ENCODE results near the gene GSE1.

Gene GSE1

DNA sequence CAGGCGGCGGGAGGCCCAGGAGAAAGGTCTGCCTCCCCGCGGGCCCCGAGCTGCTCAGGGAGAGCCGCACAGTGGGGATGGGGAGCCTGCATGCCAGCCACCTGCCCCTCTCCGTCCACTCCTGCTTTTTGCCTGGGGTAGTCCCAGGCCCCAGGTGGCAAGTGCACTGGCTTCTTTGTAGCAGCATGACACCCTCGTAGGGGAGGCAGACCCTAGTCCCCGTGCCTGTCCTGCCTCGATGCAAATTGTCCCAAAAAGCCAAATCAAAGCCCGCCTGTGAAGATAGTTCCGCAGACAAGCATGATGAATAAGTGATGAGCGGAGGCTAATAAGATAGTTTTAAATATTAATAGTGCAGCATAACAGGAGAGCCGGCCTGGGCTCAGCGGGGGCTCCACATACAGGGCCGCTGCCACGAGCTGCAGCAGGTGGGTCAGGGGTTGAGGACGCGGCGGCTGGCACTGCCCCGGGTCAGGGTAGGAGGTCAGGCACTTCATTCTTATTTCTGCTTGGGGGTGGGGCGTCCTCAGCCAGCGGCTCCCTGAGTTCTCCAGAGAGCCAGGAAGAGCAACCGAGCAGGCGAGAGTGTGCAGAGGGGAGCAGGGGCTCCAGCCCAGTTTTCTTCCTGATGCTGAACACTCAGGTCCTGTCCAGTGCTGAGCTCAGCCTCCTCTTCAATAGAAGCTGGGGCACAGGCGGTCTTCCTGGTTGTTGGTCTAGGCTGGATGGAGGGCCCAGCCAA is 48.8 kb downstream of the GSE1 start:
- DNase-seq (ENCODE audit: low read depth), result no peak

DNA sequence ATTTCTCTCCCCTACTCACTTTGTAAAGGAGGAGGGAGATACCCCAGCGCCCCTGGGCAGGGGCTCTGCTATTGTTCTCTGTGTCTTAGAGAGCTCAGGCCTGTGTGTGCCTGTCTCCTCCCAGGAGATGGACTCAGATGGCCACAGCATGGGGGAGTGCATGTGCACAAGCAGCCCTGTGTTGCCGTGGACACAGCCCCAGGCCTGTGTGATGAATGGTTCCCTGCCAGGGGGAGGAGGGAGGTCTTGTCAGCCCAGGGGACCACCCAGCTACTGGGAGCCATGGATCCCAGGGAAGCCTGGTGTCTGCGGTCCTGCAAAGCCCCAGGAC is 49.3 kb downstream of the GSE1 start:
- no peak for DNase-seq (ENCODE audit: low read depth)

DNA sequence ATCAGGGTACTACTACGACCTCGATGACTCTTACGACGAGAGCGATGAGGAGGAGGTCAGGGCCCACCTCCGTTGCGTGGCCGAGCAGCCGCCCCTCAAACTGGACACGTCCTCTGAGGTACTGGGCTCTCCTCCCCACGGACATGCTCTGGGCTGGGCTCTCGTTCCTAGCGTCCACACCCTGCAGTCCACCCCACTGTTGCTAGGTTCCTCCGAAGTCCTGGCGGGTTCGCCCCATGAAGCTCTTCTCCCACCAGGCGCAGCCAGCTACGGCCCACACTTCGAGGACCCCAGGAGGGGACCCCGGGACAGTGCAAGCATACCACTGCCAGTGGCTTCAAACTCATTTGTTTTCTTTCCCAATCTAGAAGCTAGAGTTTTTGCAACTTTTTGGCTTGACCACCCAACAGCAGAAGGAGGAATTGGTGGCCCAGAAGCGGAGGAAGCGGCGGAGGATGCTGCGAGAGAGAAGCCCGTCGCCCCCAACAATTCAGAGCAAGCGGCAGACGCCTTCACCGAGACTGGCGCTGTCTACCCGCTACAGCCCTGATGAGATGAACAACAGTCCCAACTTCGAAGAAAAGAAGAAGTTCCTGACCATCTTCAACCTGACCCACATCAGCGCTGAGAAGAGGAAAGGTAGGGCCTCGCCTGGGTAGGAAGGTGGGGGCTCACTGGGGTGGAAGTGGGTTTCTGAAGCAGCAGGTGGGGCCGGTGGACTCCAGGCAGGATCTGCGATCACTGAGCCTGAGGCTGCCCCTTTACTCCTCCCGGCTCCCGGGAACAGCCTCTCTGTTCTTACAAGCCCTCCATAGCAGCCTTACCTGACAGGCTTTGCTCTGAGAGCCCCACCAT is 50.1 kb downstream of the GSE1 start:
- DNase-seq (ENCODE audit: low read depth), result no peak

DNA sequence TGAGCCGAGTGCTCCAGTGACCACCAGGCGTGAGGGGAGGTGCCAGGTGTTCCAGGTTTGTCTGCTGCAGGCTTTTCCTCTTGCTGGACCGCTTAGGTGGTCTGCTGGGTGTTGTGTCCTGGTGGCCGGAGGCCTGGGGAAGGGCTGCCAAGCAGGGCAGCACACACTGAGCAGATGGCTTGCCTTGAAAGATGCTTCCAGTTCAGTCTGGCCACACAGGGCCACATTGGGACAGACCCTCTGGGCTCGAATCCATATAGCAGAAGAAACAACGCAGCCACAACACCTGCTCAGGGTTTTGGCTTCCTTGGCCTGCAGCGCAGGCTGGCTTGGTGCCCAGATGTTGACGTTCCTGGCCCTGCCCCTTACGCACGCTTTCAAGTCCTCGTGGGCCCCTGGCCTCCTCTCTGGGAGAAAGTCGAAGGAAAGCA is 50.8 kb downstream of the GSE1 start:
- DNase-seq (ENCODE audit: low read depth), result no peak

DNA sequence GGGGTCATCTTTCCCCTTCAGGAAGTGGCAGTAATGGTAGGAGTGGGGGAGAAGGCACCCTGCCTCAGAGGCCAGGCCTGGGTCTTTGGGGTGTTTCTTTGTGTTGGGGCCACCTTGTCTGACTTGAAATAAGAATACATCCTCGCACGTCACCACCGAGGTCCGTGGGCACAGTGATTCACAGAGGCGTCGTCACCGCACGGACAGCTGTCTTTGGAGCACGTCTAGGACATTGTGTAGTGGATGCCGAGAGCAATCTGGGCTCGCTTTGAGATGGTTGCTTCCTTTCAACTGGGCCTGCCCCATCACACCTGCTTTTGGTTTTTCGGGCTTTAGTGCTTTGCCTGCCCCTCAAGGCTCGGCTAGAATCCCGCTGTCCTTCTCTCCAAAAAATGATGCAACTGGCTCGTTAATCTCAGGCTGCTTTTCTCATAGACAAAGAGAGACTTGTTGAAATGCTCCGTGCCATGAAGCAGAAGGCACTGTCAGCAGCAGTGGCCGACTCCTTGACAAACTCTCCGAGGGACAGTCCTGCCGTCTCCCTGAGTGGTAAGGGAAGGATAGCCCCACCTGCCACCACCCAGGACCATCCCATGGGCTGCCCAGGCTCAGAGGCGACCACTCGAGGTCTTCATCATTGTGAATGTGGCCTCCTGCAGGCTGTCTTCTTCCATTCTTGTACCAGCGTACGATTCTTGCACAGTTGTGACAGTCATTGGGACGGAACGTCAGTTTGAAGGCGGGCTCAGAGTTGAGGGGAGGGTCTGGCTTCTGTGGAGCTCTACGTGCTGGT is 51.7 kb downstream of the GSE1 start:
- DNase-seq (ENCODE audit: low read depth), result no peak

DNA sequence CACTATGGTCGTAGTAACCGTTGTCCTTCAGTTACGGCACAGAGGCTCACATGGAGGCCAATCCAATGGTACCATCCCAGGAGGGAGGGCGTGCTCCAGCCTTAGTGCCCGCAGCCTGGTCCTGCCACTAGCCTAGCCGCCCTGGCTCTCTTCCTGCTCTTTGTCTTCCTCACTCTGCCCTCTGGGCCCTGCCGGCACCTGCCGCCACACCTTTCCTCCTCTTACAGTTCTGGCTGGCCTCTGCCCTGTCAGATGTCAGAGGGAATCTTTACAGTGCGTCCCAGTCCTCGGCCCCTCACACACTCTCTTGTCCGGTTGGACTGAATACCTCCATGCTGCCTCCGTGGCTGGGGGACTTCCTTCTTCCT is 52.2 kb downstream of the GSE1 start:
- DNase-seq (ENCODE audit: low read depth), result no peak

DNA sequence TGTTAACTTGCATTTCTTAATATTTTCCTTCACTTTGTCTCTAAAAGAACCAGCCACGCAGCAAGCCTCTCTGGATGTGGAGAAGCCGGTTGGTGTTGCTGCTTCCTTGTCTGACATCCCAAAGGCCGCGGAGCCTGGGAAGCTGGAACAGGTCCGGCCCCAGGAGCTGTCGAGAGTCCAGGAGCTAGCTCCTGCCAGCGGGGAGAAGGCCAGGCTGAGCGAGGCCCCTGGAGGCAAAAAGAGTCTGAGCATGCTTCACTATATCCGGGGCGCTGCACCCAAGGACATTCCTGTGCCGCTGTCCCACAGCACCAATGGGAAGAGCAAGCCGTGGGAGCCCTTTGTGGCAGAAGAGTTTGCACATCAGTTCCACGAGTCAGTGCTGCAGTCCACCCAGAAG is 52.8 kb downstream of the GSE1 start:
- no peak for DNase-seq (ENCODE audit: low read depth)

DNA sequence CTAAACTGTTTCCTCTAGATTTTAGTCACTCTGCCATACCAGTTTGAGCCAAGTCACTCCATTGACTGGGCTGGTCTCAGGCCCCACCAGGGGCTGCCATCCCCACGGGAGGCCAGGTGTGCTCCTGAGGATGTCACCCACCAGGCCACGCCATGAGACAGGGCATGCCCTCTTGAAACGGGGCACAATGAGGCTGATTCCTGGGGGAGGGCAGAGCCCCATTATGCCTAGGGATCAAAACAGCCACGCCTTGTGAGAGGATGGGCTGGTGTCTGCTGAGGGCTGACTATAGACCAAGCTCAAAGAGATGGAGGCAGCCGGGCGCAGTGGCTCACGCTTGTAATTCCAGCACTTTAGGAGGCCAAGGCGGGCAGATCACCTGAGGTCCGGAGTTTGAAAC is 54.1 kb downstream of the GSE1 start:
- DNase-seq (ENCODE audit: low read depth), result no peak

DNA sequence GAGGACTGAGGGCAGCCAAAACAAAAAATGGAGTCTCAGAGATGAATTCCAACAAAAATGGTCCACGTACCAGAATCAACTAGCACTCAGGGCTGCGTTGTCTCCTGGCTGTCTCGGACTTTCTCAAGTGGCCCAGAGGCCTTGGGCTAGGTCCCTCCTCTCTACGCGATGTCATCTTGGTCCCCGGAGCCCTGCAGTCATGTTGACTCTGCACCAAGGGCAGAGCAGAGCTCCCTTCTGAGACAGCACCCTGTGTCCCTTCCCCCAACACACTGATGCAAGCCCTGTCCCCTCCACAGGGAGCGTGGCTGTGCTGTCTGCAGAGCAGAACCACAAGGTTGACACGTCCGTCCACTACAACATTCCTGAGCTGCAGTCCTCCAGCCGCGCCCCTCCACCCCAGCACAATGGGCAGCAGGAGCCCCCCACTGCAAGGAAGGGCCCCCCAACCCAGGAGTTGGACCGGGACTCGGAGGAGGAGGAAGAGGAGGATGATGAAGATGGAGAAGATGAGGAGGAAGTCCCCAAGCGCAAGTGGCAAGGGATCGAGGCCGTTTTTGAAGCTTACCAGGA is 54.8 kb downstream of the GSE1 start:
- no peak for DNase-seq (ENCODE audit: low read depth)

DNA sequence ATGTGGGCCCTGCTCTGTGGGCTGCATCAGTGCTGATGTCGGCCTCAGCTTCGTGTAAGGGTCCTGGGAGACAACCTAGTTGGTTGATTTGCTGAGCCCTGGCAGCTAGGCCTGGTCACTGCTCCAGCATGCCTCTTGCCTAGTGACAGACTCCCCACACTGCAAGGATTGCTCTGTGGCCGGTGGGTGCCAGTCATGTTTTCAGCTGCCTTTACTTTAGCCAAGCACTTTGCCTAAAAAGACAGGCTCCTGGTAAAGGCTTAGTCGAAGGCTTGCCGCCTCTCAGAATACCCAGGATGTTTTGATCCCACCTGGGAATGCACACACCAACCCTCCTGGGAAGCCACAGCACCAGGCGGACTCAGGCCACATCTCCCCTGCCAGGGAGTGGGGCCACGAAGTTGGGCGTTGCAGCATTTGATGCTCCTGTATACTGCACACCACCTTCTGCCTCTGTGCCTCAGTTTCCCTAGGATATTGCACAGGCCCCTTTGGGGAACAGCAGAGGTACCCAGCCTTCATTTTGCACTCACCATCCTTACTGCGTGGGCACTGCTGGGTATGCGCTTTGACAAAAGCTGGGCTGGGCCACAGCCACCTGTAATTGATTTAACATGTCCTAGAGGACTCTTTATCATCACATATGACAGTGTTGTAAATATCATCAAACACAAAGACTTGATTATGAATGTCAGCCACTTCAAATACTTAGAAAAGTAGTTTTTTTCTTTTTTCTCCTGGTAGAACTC is 55.7 kb downstream of the GSE1 start:
- no peak for DNase-seq (ENCODE audit: low read depth)

DNA sequence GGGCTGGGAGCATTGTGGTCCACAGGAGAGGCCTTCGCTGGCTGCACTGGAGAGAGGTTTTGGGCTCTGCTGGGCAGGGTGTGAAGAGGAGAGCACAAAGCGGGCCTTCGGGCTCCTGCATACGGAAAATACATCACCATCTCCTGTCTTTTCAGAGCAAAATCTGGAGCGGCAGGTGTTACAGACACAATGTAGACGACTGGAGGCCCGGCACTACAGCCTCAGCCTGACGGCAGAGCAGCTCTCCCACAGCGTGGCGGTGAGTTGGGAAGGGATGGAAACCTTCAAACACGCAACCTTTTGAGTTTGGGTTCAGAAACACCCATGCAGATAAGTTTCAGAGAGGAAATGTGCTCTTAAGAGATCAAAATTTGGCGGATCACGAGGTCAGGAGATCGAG is 57.7 kb downstream of the GSE1 start:
- no peak for DNase-seq (ENCODE audit: low read depth)

DNA sequence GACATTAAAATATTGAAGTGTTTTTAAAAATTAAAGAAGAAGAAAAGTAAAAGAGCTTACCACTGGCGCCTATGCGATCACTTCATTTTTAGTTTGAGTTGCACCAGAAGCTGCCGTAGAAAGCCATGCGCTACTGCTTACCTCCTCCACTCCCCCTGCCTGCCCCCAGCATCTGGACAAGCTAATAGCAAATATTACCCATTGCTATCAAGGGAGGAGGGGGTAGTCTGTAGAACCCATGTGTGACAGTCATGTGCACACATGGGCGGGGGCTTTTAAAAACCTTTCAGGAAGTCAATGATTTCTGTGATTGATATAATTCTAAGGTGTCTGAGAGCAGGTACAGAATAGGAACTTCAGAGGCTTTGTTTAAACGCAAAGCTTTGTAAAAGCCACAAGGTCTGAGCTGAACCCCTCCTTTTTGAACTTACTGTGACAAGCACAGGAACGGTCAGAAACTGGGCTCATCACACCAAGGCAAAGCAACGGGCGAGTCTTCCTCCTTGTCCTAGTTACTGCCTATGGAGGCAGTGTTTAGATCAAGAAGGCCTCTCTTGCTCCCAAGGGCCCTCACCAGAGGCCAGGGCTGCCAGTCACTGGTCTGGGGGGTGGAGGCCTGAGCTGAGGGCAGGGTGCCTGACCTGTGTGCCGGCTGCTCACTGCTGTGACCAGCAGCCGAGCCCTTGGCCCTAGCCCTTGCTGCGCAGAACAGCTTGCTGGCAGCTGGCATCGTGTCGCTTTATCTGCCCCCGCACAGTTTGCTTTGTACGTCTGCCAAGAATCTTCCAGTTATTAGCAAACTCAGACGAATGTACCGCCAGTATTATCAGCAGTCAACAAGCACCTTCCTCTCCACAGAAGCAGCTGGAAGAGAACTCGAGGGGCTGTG is 60.7 kb downstream of the GSE1 start:
- DNase-seq (ENCODE audit: low read depth), result no peak

DNA sequence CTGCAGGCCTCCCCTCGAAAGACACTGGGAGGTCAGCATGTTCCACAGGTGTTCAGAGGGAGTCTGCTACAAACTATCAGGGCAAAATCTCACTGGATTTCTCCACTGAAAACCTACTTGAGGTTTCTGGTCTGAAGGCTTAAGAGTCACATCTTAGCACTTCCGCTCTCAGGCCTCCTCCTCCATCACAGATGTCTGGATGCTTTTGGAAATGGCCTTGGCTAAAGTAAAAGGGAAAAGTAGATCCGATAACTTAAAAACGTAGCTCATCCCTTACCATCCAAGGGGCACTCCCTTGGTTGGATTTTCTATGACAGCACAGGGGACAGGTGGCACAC is 61.3 kb downstream of the GSE1 start:
- DNase-seq (ENCODE audit: low read depth), result no peak

DNA sequence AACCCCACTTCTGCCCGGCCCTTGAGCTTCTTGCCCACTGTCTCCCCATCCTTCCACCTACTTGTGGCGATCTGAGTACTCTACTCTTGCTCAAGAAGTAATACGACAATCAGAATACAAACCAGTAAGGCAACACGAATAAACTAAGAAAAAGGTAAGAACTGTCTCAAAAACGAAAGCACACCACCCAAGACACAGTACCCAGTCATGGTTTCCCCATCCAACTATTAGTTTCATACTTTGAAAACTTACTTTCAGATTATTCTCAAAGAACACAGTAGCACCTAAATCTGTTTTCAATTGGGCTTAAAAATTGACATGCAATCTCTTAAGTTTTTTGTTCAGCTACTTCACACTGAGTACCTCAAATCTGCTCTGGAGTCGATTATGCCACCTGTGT is 61.7 kb downstream of the GSE1 start:
- no peak for DNase-seq (ENCODE audit: low read depth)

DNA sequence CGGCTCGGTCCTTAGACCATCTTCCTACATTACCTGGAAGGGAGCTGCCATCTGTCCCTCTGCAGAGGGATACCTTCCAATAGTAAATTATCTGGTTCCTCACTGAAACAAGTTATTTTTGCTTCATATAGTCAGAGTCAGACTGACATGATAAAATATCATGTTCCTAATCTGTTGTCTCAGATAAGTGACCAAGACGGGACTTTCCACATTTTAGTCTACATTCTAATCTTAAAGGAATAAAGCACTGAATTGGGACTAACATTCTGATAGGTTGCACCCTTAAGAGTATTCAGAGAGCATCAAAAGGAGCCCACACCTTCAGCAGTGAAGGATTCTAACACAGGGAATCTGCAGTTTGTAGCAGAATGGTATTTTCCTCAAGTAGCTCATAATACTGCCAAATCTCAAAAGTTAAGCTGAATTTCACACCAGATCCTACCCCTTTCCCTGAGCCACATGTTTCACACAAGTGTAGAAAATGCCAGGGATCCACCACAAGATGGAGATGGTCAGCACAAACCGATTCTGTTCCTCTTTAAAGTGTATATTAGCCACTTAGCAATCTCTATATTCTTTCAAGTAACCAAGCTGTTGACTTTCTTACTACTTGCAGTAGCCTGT is 62.2 kb downstream of the GSE1 start:
- no peak for DNase-seq (ENCODE audit: low read depth)

DNA sequence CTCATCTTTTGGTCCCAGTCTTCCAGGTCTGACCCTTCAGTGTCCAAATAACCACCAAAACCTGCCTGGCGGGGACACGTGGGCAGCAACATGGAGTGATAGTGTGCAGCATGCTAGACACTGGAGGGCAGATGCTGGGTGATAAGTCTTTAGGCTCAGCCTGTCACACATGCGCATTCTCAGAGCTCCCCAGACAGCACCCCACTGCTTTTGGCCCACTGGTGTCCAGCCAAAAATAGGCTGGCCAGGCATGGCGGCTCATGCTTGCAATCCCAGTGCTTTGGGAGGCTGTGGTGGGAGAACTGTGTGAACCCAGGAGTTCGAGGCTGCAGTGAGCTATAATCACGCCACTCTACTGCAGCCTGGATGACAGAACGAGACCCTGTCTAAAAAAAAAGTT is 63.3 kb downstream of the GSE1 start:
- DNase-seq (ENCODE audit: low read depth), result no peak

DNA sequence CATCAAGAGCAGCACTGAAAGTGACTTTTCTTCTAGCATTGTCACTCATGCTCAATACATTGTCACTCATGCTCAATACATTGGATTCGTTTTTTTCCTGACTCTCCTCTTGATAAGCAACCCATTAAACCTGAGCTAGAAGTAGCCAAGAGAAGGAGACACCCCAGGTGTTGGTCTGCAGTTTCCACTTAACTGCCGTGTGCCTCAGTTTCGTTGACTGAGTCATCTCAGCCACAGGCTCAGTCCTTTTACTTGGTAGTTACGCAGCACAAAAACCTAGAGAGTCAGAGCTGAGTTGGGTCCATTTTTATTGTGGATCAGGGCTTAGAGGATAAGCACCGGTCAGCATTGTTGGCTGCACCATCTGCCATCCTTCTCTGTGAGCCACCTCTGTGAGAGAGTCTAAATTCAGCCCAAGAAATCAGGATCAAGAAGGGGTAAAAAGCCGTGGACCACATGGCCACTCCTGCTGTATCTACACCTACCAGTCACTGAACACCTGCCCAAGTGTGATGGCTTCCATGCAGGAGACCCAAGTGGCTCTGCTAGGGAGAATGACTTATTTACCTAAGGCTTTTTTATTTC is 64.4 kb downstream of the GSE1 start:
- no peak for DNase-seq (ENCODE audit: low read depth)

DNA sequence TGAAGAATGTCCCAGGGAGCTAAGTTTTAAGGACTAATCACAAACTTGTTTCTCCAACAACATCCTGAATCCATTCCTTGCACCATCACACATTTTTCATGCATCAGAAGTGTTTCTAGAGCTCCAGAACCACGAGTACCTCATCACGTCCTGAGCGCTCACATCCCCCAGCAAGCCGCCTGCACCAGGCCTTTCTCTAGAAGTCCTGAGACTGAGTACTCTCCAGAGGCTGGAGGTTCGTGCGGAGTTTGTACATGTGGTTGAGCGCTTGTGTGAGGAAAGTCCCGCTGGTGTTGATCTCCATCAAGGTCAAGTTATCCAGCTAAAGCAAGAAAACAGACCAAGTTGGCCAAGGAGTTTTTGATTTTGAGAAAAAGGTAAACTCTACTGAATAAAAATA is 64.9 kb downstream of the GSE1 start:
- no peak for DNase-seq (ENCODE audit: low read depth)

DNA sequence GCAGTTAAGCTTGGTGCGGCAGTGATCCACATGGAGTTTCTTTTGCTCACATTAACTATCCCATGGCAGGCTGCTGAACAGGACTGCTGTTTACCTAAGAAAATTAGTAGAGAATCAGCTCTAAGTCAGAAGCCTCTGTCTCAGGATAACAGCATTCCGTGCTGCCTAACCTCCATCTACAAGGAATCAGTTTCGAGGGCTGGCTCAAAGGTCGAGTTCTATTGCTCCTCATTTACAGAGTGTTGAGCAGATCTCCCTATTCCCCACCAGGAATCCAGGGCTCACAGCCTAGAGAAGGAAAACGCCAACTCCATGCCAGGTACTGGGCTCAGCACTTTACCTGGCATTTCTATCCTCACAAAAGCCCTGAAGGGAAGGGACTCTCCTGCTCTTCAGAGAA is 65.7 kb downstream of the GSE1 start:
- no peak for DNase-seq (ENCODE audit: low read depth)

DNA sequence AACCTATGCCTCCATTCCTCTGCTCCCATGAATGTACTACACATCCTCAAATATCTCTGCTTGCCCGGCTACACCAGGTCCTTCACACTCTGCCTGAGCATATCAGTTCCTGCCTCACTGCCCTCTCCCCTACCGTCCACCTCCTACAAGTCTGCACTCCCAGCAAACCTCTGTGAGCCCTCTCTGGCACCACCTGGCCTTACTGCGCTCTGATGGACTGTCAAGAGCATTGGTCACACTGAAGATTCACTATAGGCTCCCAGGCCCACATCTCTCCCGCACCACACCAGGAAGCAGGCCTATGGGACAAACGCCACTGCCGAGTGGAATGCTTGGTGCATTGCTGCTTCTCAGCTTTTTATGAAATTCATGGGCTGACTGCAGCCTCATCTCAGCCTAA is 66.7 kb downstream of the GSE1 start:
- no peak for DNase-seq (ENCODE audit: low read depth)

All from HS-27A (cell line).